Liver (tissue), 9 donors: ENCODE measurements around the gene SLC13A1. TPM values are rescaled to one million over a fixed set of nuclear protein-coding genes. Genes with fewer than 3 reads are reported as not detected.

ENCODE experiments used
- DNase-seq: peaks from one replicate; pipeline ENCODE4 v3.0.0-alpha.2; 2017; ENCODE audit warnings: low spot score
- H3K27ac ChIP-seq, 2 donors: one replicate each; pipeline ENCODE4 v1.7.0; 2013; ENCODE audit warnings: inconsistent platforms in 2 of 2, low read length in 2 of 2, control low read depth in 1 of 2, low read depth in 1 of 2, mild to moderate bottlenecking in 1 of 2
- H3K27me3 ChIP-seq, 4 donors: one replicate each; pipeline versions ENCODE4 v1.6.1 to v1.7.0; 2013; ENCODE audit warnings: low read length in 3 of 4, inconsistent platforms in 1 of 4, mild to moderate bottlenecking in 1 of 4, moderate library complexity in 1 of 4; ENCODE audit not compliant: control insufficient read depth in 4 of 4, insufficient read depth in 4 of 4
- H3K36me3 ChIP-seq, 4 donors: one replicate each; pipeline versions ENCODE4 v1.6.1 to v1.7.0; 2013; ENCODE audit warnings: low read length in 3 of 4, mild to moderate bottlenecking in 3 of 4, low read depth in 1 of 4, moderate library complexity in 1 of 4; ENCODE audit not compliant: control insufficient read depth in 4 of 4, insufficient read depth in 3 of 4
- H3K4me1 ChIP-seq, 4 donors: one replicate each; pipeline versions ENCODE4 v1.6.1 to v1.7.0; 2013; ENCODE audit warnings: low read length in 3 of 4, mild to moderate bottlenecking in 3 of 4, moderate library complexity in 1 of 4; ENCODE audit not compliant: control insufficient read depth in 4 of 4, insufficient read depth in 4 of 4
- H3K4me3 ChIP-seq, 3 donors: one replicate each; pipeline versions ENCODE4 v1.6.1 to v1.7.0; 2013; ENCODE audit warnings: low read length in 3 of 3, control low read depth in 1 of 3, low read depth in 1 of 3, mild to moderate bottlenecking in 1 of 3
- H3K9ac ChIP-seq, 2 donors: one replicate each; pipeline ENCODE4 v1.7.0; 2013; ENCODE audit warnings: low read length in 2 of 2, mild to moderate bottlenecking in 2 of 2, moderate library complexity in 2 of 2, control low read depth in 1 of 2, low read depth in 1 of 2
- H3K9me3 ChIP-seq, 4 donors: one replicate each; pipeline versions ENCODE4 v1.6.1 to v1.7.0; 2013; ENCODE audit warnings: low read length in 3 of 4; ENCODE audit not compliant: control insufficient read depth in 4 of 4
- FOXA1 ChIP-seq: IDR thresholded peaks from 2 replicates; pipeline ENCODE4 v1.6.1; 2016; ENCODE audit warnings: antibody characterized with exemption
- FOXA2 ChIP-seq: IDR thresholded peaks from 2 replicates; pipeline ENCODE4 v1.6.1; 2016; ENCODE audit warnings: antibody characterized with exemption
- GABPA ChIP-seq, 2 donors: IDR thresholded peaks in 1 of 2; conservative IDR thresholded peaks in 1 of 2; 2 replicates each; pipeline ENCODE4 v1.6.1; 2016; ENCODE audit warnings: antibody characterized with exemption in 2 of 2, mild to moderate bottlenecking in 1 of 2, moderate library complexity in 1 of 2
- HNF4A ChIP-seq, 2 donors: conservative IDR thresholded peaks; 2 replicates each; pipeline ENCODE4 v1.6.1; 2016; ENCODE audit warnings: antibody characterized with exemption in 2 of 2, mild to moderate bottlenecking in 2 of 2
- HNF4G ChIP-seq: IDR thresholded peaks from 2 replicates; pipeline ENCODE4 v1.6.1; 2016; ENCODE audit warnings: antibody characterized with exemption
- JUND ChIP-seq, 2 donors: IDR thresholded peaks; 2 replicates each; pipeline ENCODE4 v1.6.1; 2016; ENCODE audit warnings: antibody characterized with exemption in 2 of 2
- NR2F2 ChIP-seq: IDR thresholded peaks from 2 replicates; pipeline ENCODE4 v1.6.1; 2016; ENCODE audit warnings: antibody characterized with exemption
- RAD21 ChIP-seq, 2 donors: IDR thresholded peaks; 2 replicates each; pipeline ENCODE4 v1.6.1; 2016; ENCODE audit warnings: antibody characterized with exemption in 2 of 2, mild to moderate bottlenecking in 2 of 2
- RXRA ChIP-seq, 2 donors: IDR thresholded peaks; 2 replicates each; pipeline ENCODE4 v1.6.1; 2017 to 2018; ENCODE audit warnings: antibody characterized with exemption in 2 of 2, mild to moderate bottlenecking in 1 of 2
- TAF1 ChIP-seq: conservative IDR thresholded peaks from 2 replicates; pipeline ENCODE4 v1.6.1; 2016; ENCODE audit warnings: antibody characterized with exemption, mild to moderate bottlenecking
- YY1 ChIP-seq: IDR thresholded peaks from 2 replicates; pipeline ENCODE4 v1.6.1; 2016; ENCODE audit warnings: antibody characterized with exemption, mild to moderate bottlenecking
- WGBS: extraction: QIAGEN DNeasy Blood & Tissue Kit; methylation state at CpG from one replicate; pipeline ENCODE4 v1.1.7; 2013; 5-methylcytosine and 5-hydroxymethylcytosine counted together
- polyA plus RNA-seq, 2 donors: library from polyadenylated mRNA; stranded (reverse) in 1 of 2; unstranded in 1 of 2; fragments of 200-250 nt in 1 of 2; fragments of >200 nt in 1 of 2; fragmentation: Nextera tagmentation in 1 of 2; extraction: Ambion mirVana in 1 of 2; gene quantifications; one replicate each; pipeline versions ENCODE4 v1.2.1 to v1.2.3, GENCODE V29; 2013 to 2015
- total RNA-seq, 2 donors: library from RNA; depleted of rRNA; stranded (reverse); fragments of >200 nt; gene quantifications; one replicate each; pipeline ENCODE4 v1.2.3, GENCODE V29; 2014
- TF ChIP-seq, protein P1 (sequence below): IDR thresholded peaks from 2 replicates; pipeline ENCODE4 v1.6.1; 2016; ENCODE audit warnings: antibody characterized with exemption
- TF ChIP-seq, protein P2 (sequence below): IDR thresholded peaks from 2 replicates; pipeline ENCODE4 v1.6.1; 2016; ENCODE audit warnings: antibody characterized with exemption, mild to moderate bottlenecking
- TF ChIP-seq, protein P3 (sequence below): IDR thresholded peaks from 2 replicates; pipeline ENCODE4 v1.6.1; 2016; ENCODE audit warnings: antibody characterized with exemption
- donor health status: healthy.
- donor health status: healthy.
- donor health status: healthy.
- donor health status: healthy.
- donor health status: healthy.

SLC13A1 gene, protein sequence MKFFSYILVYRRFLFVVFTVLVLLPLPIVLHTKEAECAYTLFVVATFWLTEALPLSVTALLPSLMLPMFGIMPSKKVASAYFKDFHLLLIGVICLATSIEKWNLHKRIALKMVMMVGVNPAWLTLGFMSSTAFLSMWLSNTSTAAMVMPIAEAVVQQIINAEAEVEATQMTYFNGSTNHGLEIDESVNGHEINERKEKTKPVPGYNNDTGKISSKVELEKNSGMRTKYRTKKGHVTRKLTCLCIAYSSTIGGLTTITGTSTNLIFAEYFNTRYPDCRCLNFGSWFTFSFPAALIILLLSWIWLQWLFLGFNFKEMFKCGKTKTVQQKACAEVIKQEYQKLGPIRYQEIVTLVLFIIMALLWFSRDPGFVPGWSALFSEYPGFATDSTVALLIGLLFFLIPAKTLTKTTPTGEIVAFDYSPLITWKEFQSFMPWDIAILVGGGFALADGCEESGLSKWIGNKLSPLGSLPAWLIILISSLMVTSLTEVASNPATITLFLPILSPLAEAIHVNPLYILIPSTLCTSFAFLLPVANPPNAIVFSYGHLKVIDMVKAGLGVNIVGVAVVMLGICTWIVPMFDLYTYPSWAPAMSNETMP
- total RNA-seq (not detected), polyA plus RNA-seq (not detected)

DNA sequence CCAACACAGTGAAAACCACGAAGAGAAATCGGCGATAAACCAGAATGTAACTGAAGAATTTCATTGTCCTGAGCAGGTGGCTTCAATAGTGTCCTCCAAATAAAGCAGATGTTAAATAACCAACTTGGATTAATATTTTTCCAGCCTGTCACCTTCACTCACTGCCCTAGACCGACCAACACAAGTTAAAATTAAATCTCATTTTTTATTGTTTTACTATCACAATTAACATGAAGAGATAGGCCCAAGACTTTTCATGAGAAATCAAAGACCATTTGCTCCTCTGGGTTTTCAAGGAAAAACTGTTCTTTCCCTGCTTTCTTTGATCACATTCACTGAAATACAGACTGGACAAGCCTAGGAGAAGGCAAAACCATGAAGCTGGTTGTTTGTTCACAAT, at the start of gene SLC13A1:
Gene SLC13A1, minus strand, starts transcription at position 87 of the 400 bp plus-strand sequence. Its CDS starts 23 bp downstream, at position 64.
- Histone ChIP-seq H3K4me3 (no peak within 1 kb of the TSS), H3K36me3 (no peaks in the 10 kb centered on the region), H3K9ac (no peak within 1 kb of the TSS), H3K9me3 (no peaks in the 10 kb centered on the region), H3K27ac (no peak within 1 kb of the TSS), H3K27me3 (peaks cover 0 to 2% (median 0%) of the 10 kb centered on the region in 4 donors), H3K4me1 (no peaks in the 10 kb centered on the region)
- 73% methylated on average over 4 of the region's 4 CpGs for WGBS
- no peak for DNase-seq
- TF ChIP-seq GABPA (IDR thresholded peaks at IDR 0.05 in 1 of 2, conservative IDR thresholded peaks at IDR 0.05 in 1 of 2) (no peak), HNF4G (no peak), NR2F2 (no peak), YY1 (no peak), RAD21 (IDR thresholded peaks at IDR 0.05) (no peak), FOXA2 (no peak), TAF1 (no peak)
- TF ChIP-seq, protein P1, sequence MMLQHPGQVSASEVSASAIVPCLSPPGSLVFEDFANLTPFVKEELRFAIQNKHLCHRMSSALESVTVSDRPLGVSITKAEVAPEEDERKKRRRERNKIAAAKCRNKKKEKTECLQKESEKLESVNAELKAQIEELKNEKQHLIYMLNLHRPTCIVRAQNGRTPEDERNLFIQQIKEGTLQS = no peak
- TF ChIP-seq, protein P2, sequence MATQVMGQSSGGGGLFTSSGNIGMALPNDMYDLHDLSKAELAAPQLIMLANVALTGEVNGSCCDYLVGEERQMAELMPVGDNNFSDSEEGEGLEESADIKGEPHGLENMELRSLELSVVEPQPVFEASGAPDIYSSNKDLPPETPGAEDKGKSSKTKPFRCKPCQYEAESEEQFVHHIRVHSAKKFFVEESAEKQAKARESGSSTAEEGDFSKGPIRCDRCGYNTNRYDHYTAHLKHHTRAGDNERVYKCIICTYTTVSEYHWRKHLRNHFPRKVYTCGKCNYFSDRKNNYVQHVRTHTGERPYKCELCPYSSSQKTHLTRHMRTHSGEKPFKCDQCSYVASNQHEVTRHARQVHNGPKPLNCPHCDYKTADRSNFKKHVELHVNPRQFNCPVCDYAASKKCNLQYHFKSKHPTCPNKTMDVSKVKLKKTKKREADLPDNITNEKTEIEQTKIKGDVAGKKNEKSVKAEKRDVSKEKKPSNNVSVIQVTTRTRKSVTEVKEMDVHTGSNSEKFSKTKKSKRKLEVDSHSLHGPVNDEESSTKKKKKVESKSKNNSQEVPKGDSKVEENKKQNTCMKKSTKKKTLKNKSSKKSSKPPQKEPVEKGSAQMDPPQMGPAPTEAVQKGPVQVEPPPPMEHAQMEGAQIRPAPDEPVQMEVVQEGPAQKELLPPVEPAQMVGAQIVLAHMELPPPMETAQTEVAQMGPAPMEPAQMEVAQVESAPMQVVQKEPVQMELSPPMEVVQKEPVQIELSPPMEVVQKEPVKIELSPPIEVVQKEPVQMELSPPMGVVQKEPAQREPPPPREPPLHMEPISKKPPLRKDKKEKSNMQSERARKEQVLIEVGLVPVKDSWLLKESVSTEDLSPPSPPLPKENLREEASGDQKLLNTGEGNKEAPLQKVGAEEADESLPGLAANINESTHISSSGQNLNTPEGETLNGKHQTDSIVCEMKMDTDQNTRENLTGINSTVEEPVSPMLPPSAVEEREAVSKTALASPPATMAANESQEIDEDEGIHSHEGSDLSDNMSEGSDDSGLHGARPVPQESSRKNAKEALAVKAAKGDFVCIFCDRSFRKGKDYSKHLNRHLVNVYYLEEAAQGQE = no peak

DNA sequence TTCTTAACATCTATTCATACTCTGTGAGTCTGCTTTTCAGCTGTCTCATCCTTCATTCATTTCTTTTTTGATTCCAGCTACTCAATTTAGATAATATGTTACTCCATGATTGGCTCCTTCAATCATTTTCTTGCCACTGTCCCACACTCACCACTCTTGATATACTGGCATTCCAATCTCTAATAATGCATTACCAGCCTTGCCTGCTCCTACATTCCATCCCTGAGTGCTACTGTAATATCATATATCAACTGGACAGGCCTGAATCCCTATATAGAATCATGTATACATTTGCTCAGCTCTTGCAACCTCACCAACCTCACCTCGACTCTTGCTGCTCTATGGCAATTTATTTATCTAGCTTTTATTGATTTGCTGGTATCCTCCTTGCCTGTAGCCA, 45.0 kb upstream of the SLC13A1 start:
- no peak for DNase-seq
- Histone ChIP-seq H3K27me3 (no peaks in the 10 kb centered on the region), H3K4me3 (no peak overlapping the region), H3K27ac (no peak overlapping the region), H3K4me1 (no peaks in the 10 kb centered on the region), H3K9ac (no peak overlapping the region), H3K36me3 (no peaks in the 10 kb centered on the region), H3K9me3 (no peaks in the 10 kb centered on the region)
- TF ChIP-seq HNF4A (conservative IDR thresholded peaks at IDR 0.05) = no peak
- TF ChIP-seq NR2F2 = no peak
- TF ChIP-seq, protein P2 = no peak
- TF ChIP-seq YY1 = no peak
- no peak for TF ChIP-seq RXRA (IDR thresholded peaks at IDR 0.05)
- TF ChIP-seq JUND (IDR thresholded peaks at IDR 0.05) = no peak
- TF ChIP-seq RAD21 (IDR thresholded peaks at IDR 0.05) = no peak
- no peak for TF ChIP-seq GABPA (IDR thresholded peaks at IDR 0.05 in 1 of 2, conservative IDR thresholded peaks at IDR 0.05 in 1 of 2)
- no peak for TF ChIP-seq FOXA1
- TF ChIP-seq, protein P3, sequence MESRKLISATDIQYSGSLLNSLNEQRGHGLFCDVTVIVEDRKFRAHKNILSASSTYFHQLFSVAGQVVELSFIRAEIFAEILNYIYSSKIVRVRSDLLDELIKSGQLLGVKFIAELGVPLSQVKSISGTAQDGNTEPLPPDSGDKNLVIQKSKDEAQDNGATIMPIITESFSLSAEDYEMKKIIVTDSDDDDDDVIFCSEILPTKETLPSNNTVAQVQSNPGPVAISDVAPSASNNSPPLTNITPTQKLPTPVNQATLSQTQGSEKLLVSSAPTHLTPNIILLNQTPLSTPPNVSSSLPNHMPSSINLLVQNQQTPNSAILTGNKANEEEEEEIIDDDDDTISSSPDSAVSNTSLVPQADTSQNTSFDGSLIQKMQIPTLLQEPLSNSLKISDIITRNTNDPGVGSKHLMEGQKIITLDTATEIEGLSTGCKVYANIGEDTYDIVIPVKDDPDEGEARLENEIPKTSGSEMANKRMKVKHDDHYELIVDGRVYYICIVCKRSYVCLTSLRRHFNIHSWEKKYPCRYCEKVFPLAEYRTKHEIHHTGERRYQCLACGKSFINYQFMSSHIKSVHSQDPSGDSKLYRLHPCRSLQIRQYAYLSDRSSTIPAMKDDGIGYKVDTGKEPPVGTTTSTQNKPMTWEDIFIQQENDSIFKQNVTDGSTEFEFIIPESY = no peak
- 64% methylated on average over 1 of the region's 1 CpG for WGBS
